SK-N-SH treated with all-trans-retinoic acid at 6 μM for 48 hours (cell line): ENCODE measurements around the gene GALNT12.

Source experiments
- ATAC-seq: fragments of 200-7000 bp; cut with Tn5 transposase; 3 replicates; pipeline ENCODE4 v1.9.1; 2020; ENCODE audit warnings: mild to moderate bottlenecking, moderate library complexity
- BACH2 ChIP-seq: fragments of 250-450 bp; sonication (Bioruptor Pico); IDR thresholded peaks from 2 replicates; pipeline ENCODE4 v1.9.0; 2021; ENCODE audit warnings: mild to moderate bottlenecking, borderline replicate concordance
- CSDC2 ChIP-seq: fragments of 250-450 bp; sonication (Bioruptor Pico); IDR thresholded peaks from 2 replicates; pipeline ENCODE4 v1.5.0; 2020; ENCODE audit warnings: mild to moderate bottlenecking, moderate library complexity
- ESRRG ChIP-seq: fragments of 250-450 bp; sonication (Bioruptor Pico); IDR thresholded peaks from 2 replicates; pipeline ENCODE4 v1.6.1; 2021; ENCODE audit warnings: mild to moderate bottlenecking
- GLIS3 ChIP-seq: fragments of 250-450 bp; sonication (Bioruptor Pico); IDR thresholded peaks from 2 replicates; pipeline ENCODE4 v1.5.0; 2020; ENCODE audit warnings: mild to moderate bottlenecking, moderate library complexity
- ISL1 ChIP-seq: fragments of 250-450 bp; sonication (Bioruptor Pico); IDR thresholded peaks from 2 replicates; pipeline ENCODE4 v2.1.2; 2022; ENCODE audit warnings: mild to moderate bottlenecking, moderate library complexity
- OSR1 ChIP-seq: fragments of 250-450 bp; sonication (Bioruptor Pico); IDR thresholded peaks from 2 replicates; pipeline ENCODE4 v1.8.0; 2022; ENCODE audit warnings: moderate library complexity, mild to moderate bottlenecking, inconsistent platforms
- PPARA ChIP-seq: fragments of 250-450 bp; sonication (Bioruptor Pico); IDR thresholded peaks from 2 replicates; pipeline ENCODE4 v1.5.0; 2020; ENCODE audit warnings: mild to moderate bottlenecking, borderline replicate concordance
- SNAI2 ChIP-seq: fragments of 250-450 bp; sonication (Bioruptor Pico); IDR thresholded peaks from 2 replicates; pipeline ENCODE4 v1.5.0; 2020; ENCODE audit warnings: mild to moderate bottlenecking, moderate library complexity
- TCF4 ChIP-seq: fragments of 250-450 bp; sonication (Bioruptor Pico); IDR thresholded peaks from 2 replicates; pipeline ENCODE4 v1.8.0; 2021; ENCODE audit warnings: mild to moderate bottlenecking, moderate library complexity, borderline replicate concordance
- TOX ChIP-seq: fragments of 250-450 bp; sonication (Bioruptor Pico); IDR thresholded peaks from 2 replicates; pipeline ENCODE4 v1.8.0; 2021; ENCODE audit warnings: mild to moderate bottlenecking, moderate library complexity, borderline replicate concordance
- ZC3H10 ChIP-seq: fragments of 250-450 bp; sonication (Bioruptor Pico); IDR thresholded peaks from 2 replicates; pipeline ENCODE4 v1.5.1; 2021; ENCODE audit warnings: mild to moderate bottlenecking, moderate library complexity
- ZFP3 ChIP-seq: fragments of 250-450 bp; sonication (Bioruptor Pico); IDR thresholded peaks from 2 replicates; pipeline ENCODE4 v1.5.0; 2020; ENCODE audit warnings: mild to moderate bottlenecking, moderate library complexity
- ZFP30 ChIP-seq: fragments of 450-650 bp; formaldehyde crosslinking; IDR thresholded peaks from 2 replicates; pipeline ENCODE4 v1.5.0; 2022; ENCODE audit warnings: mild to moderate bottlenecking, moderate library complexity
- ZNF565 ChIP-seq: fragments of 450-650 bp; formaldehyde crosslinking; conservative IDR thresholded peaks from 2 replicates; pipeline ENCODE4 v1.5.0; 2020; ENCODE audit warnings: low read depth, mild to moderate bottlenecking, moderate library complexity
- ZNF70 ChIP-seq: fragments of 450-650 bp; formaldehyde crosslinking; IDR thresholded peaks from 2 replicates; pipeline ENCODE4 v1.5.0; 2020; ENCODE audit warnings: mild to moderate bottlenecking, moderate library complexity
- ZNF8 ChIP-seq: fragments of 450-650 bp; formaldehyde crosslinking; IDR thresholded peaks from 2 replicates; pipeline ENCODE4 v1.5.0; 2020; ENCODE audit warnings: mild to moderate bottlenecking, moderate library complexity
- TF ChIP-seq, protein P1 (sequence below): fragments of 250-450 bp; sonication (Bioruptor Pico); IDR thresholded peaks from 2 replicates; pipeline ENCODE4 v1.8.0; 2020; ENCODE audit warnings: mild to moderate bottlenecking, moderate library complexity, borderline replicate concordance
- TF ChIP-seq, protein P2 (sequence below): fragments of 250-450 bp; sonication (Bioruptor Pico); IDR thresholded peaks from 2 replicates; pipeline ENCODE4 v1.8.0; 2021; ENCODE audit warnings: low read depth, mild to moderate bottlenecking, moderate library complexity, borderline replicate concordance
- TF ChIP-seq, protein P3 (sequence below): fragments of 250-450 bp; sonication (Bioruptor Pico); IDR thresholded peaks from 2 replicates; pipeline ENCODE4 v1.5.0; 2020; ENCODE audit warnings: mild to moderate bottlenecking, moderate library complexity
- TF ChIP-seq, protein P4 (sequence below): fragments of 250-450 bp; sonication (Bioruptor Pico); IDR thresholded peaks from 2 replicates; pipeline ENCODE4 v1.5.1; 2021; ENCODE audit warnings: mild to moderate bottlenecking, moderate library complexity

The GALNT12 gene

DNA sequence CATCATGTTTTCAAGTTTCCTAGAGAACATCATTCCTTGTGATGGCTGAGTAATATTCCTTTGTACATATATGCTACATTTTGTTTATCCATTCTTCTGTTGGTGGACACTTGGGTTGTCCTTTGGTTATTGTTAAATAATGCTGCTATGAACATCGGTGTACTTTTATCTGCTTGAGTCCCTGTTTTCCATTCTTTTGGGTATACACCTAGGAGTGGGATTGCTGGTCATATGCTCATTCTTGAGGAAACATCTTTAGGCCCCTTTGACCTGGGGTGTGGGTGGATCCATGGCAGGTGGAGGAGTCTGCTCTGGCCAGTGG, 25.3 kb downstream of the GALNT12 start (continued):
- TF ChIP-seq ZNF8 (no peak), GLIS3 (no peak), ISL1 (CRISPR knock-in tag) (no peak), ZC3H10 (CRISPR knock-in tag) (no peak)
- TF ChIP-seq, all 23 proteins: peak for 0

DNA sequence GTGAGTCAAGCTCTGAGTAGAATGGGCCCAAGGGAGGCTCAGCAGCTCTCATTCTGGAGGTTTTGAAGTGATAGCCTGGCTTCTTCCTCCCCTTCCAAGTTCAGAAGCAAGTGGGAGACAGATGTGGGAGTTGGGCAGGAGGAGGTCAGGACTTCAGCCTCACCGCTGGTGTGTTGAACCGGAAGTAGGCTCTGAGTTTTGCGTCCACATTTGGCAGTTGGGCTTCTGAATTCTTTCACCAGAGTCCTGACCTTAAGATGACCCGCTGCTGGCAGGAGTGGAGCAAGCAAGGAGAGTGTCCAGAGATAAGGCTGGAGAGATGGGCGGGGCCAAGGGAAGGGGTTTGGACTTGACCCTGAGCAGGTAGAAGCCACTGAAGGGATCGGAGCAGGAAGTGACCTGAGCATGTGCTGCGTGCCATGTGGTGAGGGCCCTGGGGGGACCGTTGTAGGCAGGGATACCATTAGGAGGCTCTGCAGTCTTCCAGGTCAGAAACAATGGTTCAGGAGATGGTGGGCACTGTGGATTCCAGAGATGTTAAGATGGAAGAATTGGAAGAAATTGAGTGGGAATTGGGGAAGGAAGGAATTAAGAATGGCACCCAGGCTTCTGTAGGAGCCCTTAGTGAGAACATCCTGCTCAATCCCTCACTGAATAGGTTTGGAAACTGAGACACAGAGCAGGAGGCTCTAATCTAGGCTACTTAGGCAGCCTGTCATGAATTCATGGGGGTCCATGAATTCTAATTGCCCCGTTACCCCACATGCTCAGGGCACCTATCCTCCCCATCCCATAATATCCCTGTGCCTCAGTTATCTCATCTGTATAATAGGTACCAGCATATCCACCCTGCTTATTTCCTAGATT, 25.9 kb downstream of the GALNT12 start:
- ATAC-seq, result no peak

DNA sequence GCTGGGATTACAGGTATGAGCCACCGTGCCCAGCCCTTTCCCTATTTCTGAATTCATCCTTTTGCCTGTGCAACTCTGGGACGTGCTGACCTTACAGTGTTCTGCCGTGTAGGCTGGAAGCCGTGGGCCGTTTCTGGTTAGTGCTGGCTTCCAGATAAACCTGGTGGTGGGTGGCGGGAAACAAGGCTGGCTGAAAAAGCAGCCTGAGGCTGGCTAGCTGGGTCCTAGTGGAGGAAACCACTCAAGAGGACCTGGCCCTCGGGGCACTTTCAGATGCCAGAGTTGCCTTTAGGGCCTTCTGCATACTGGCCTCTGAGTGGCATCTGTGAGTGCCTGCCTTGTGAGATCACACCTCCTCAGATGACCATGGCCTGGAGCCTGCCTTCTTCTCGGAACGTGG, 26.9 kb downstream of the GALNT12 start:
- ATAC-seq, result no peak
- no peak for TF ChIP-seq CSDC2
- TF ChIP-seq, protein P1, sequence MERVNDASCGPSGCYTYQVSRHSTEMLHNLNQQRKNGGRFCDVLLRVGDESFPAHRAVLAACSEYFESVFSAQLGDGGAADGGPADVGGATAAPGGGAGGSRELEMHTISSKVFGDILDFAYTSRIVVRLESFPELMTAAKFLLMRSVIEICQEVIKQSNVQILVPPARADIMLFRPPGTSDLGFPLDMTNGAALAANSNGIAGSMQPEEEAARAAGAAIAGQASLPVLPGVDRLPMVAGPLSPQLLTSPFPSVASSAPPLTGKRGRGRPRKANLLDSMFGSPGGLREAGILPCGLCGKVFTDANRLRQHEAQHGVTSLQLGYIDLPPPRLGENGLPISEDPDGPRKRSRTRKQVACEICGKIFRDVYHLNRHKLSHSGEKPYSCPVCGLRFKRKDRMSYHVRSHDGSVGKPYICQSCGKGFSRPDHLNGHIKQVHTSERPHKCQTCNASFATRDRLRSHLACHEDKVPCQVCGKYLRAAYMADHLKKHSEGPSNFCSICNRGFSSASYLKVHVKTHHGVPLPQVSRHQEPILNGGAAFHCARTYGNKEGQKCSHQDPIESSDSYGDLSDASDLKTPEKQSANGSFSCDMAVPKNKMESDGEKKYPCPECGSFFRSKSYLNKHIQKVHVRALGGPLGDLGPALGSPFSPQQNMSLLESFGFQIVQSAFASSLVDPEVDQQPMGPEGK, result no peak

More for the DNA sequence above, 25.9 kb downstream of the GALNT12 start:
- TF ChIP-seq, protein P1, result no peak
- TF ChIP-seq, protein P2, sequence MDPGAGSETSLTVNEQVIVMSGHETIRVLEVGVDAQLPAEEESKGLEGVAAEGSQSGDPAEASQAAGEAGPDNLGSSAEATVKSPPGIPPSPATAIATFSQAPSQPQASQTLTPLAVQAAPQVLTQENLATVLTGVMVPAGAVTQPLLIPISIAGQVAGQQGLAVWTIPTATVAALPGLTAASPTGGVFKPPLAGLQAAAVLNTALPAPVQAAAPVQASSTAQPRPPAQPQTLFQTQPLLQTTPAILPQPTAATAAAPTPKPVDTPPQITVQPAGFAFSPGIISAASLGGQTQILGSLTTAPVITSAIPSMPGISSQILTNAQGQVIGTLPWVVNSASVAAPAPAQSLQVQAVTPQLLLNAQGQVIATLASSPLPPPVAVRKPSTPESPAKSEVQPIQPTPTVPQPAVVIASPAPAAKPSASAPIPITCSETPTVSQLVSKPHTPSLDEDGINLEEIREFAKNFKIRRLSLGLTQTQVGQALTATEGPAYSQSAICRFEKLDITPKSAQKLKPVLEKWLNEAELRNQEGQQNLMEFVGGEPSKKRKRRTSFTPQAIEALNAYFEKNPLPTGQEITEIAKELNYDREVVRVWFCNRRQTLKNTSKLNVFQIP (CRISPR knock-in tag), result no peak
- TF ChIP-seq, protein P3, sequence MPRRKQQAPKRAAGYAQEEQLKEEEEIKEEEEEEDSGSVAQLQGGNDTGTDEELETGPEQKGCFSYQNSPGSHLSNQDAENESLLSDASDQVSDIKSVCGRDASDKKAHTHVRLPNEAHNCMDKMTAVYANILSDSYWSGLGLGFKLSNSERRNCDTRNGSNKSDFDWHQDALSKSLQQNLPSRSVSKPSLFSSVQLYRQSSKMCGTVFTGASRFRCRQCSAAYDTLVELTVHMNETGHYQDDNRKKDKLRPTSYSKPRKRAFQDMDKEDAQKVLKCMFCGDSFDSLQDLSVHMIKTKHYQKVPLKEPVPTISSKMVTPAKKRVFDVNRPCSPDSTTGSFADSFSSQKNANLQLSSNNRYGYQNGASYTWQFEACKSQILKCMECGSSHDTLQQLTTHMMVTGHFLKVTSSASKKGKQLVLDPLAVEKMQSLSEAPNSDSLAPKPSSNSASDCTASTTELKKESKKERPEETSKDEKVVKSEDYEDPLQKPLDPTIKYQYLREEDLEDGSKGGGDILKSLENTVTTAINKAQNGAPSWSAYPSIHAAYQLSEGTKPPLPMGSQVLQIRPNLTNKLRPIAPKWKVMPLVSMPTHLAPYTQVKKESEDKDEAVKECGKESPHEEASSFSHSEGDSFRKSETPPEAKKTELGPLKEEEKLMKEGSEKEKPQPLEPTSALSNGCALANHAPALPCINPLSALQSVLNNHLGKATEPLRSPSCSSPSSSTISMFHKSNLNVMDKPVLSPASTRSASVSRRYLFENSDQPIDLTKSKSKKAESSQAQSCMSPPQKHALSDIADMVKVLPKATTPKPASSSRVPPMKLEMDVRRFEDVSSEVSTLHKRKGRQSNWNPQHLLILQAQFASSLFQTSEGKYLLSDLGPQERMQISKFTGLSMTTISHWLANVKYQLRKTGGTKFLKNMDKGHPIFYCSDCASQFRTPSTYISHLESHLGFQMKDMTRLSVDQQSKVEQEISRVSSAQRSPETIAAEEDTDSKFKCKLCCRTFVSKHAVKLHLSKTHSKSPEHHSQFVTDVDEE, result no peak
- TF ChIP-seq SNAI2 (CRISPR knock-in tag), result no peak

DNA sequence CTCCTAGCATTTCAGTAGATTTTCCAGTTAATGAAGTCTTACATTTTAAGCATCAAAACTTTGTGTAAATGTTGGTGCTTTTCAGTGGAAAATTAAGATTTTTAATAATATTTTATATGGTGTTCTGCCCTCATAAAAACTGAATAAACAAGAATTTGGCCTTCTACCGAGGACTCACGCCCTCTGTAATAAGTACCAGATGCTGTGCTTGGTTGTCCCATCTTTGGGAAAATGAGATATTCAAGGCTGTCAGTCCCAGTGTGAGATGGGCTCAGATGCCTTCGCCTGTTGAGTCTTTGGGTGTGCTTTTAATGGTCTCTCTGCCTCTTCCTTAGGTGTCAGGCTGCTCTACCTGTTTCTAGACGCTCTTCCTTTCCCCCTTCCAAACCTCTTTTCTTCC, 28.7 kb downstream of the GALNT12 start:
- ATAC-seq, result no peak
- TF ChIP-seq, protein P2 (CRISPR knock-in tag), result no peak
- TF ChIP-seq TOX (no peak), TCF4 (no peak), ZNF565 (no peak), OSR1 (no peak), CSDC2 (no peak), ZFP30 (no peak), GLIS3 (no peak), ZNF70 (no peak), ZC3H10 (CRISPR knock-in tag) (no peak), PPARA (CRISPR knock-in tag) (no peak), ESRRG (CRISPR knock-in tag) (no peak), ZFP3 (CRISPR knock-in tag) (no peak), SNAI2 (CRISPR knock-in tag) (no peak), ZNF8 (no peak), BACH2 (CRISPR knock-in tag) (no peak)
- TF ChIP-seq, protein P1, result no peak
- TF ChIP-seq, protein P4, sequence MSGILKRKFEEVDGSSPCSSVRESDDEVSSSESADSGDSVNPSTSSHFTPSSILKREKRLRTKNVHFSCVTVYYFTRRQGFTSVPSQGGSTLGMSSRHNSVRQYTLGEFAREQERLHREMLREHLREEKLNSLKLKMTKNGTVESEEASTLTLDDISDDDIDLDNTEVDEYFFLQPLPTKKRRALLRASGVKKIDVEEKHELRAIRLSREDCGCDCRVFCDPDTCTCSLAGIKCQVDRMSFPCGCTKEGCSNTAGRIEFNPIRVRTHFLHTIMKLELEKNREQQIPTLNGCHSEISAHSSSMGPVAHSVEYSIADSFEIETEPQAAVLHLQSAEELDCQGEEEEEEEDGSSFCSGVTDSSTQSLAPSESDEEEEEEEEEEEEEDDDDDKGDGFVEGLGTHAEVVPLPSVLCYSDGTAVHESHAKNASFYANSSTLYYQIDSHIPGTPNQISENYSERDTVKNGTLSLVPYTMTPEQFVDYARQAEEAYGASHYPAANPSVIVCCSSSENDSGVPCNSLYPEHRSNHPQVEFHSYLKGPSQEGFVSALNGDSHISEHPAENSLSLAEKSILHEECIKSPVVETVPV (CRISPR knock-in tag), result no peak
